Measurements from ENCODE around the gene BAZ2B.

DNA sequence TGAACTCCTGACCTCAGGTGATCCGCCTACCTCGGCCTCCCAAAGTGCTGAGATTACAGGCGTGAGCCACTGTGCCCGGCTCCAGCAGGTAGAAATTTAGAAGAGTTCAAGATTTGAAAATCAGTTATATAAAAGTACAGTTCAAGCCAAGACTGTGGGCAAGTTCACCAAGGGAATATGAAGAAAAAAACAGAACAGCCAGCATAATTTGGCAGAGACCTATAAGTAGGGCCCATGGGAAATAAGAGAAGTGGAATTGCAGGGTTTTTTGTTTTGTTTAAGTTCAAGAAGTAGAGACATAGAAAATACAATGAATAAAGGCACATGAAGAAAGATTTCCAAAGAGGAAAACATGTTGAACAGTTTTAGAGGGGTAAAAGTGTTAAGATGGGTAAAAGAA, 57.9 kb downstream of the BAZ2B start:
- TF ChIP-seq POLR2A (IDR thresholded peaks at IDR 0.05; ENCODE audit: low read length) (no peak), GATA1 (IDR thresholded peaks at IDR 0.05; ENCODE audit: low read depth, low read length) (no peak)

Measured in erythroblast (primary cell).